ENCODE data around the gene APH1B.

- TF ChIP-seq CTCF (IDR thresholded peaks at IDR 0.05) = no peak
- no peak for TF ChIP-seq POLR2A (IDR thresholded peaks at IDR 0.05)
Measured at GRCh38 chr15:63327648-63328421, 50.4 kb downstream of the APH1B start.

Measured in uterus (tissue), 2 donors.